HL-60 (cell line): Measurements from ENCODE around the gene KRTAP5-3.

Experiments used
- CTCF ChIP-seq: IDR thresholded peaks from one replicate; pipeline ENCODE4 v1.5.1; 2011; ENCODE audit warnings: low read length, control low read depth, inconsistent platforms; ENCODE audit not compliant: insufficient read depth
- GABPA ChIP-seq: IDR thresholded peaks from 2 replicates; pipeline ENCODE4 v1.6.1; 2012; ENCODE audit warnings: low read depth
- POLR2AphosphoS5 ChIP-seq: IDR thresholded peaks from 2 replicates; pipeline ENCODE4 v1.6.1; 2012; ENCODE audit warnings: low read depth

- TF ChIP-seq GABPA (no peak), CTCF (no peak), POLR2AphosphoS5 (no peak)
Observed at GRCh38 chr11:1576825-1577224, 31.4 kb downstream of the KRTAP5-3 start.
